ENCODE results near the gene CEBPZ.

GRCh38 chr2:37168217-37168981 lies 63.0 kb downstream of the CEBPZ start:
- peak in 5 of 6 experiments; percentile 26 to 66 (median 49) for TF ChIP-seq CTCF (IDR thresholded peaks at IDR 0.05)
- no peak for TF ChIP-seq POLR2A (IDR thresholded peaks at IDR 0.05)
